ENCODE measurements around the gene PRRX2. TPM values are rescaled to one million over a fixed set of nuclear protein-coding genes. Genes with fewer than 3 reads are reported as not detected.

The PRRX2 gene
- total RNA-seq, 1 donor from 2014 or later: not detected

- ChIA-PET CTCF (no interaction called here), POLR2A (no interaction called here)
- H3K36me3 Mint-ChIP-seq (ENCODE audit: low read depth): no peaks in the 10 kb centered on the region
- DNase-seq: no peak
- no peak for ATAC-seq (ENCODE audit: low read depth)
- no peaks in the 10 kb centered on the region for H3K9me3 Mint-ChIP-seq
- H3K4me1 Mint-ChIP-seq: no peaks in the 10 kb centered on the region
- TF ChIP-seq, protein P1, sequence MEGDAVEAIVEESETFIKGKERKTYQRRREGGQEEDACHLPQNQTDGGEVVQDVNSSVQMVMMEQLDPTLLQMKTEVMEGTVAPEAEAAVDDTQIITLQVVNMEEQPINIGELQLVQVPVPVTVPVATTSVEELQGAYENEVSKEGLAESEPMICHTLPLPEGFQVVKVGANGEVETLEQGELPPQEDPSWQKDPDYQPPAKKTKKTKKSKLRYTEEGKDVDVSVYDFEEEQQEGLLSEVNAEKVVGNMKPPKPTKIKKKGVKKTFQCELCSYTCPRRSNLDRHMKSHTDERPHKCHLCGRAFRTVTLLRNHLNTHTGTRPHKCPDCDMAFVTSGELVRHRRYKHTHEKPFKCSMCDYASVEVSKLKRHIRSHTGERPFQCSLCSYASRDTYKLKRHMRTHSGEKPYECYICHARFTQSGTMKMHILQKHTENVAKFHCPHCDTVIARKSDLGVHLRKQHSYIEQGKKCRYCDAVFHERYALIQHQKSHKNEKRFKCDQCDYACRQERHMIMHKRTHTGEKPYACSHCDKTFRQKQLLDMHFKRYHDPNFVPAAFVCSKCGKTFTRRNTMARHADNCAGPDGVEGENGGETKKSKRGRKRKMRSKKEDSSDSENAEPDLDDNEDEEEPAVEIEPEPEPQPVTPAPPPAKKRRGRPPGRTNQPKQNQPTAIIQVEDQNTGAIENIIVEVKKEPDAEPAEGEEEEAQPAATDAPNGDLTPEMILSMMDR (IDR thresholded peaks at IDR 0.05): no peak
- H3K27ac Mint-ChIP-seq: no peak overlapping the region
- intact Hi-C loops (cut with micrococcal nuclease): no loop called here
- H3K27me3 Mint-ChIP-seq: peaks cover 13% of the 10 kb centered on the region
- H3K4me3 Mint-ChIP-seq: no peak overlapping the region
Observed at GRCh38 chr9:129676287-129676686, 10.8 kb downstream of the PRRX2 start.

DNA sequence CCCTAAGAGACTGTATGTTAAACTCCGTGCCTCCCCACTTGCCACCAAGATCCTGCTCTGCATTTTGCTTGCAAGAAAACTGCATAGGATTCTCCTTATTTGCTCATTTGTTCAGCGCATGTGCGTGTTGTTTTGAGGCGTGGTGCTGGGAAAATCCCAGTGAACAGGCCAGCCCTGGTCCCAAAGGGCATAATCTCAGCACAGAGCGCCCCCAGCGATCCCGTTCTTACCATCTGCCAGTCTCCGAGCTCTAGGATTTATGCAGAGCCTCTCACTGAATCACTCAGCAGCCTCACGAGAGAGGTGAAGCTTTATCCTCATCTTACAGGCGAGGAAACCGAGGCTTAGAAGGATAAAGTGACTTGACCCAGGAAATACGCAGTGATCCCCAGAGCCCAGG is 11.5 kb downstream of the PRRX2 start:
- Mint-ChIP-seq H3K27ac (no peak overlapping the region), H3K4me1 (no peaks in the 10 kb centered on the region), H3K9me3 (no peaks in the 10 kb centered on the region), H3K27me3 (peaks cover 13% of the 10 kb centered on the region), H3K36me3 (ENCODE audit: low read depth) (no peaks in the 10 kb centered on the region), H3K4me3 (no peak overlapping the region)
- ATAC-seq (ENCODE audit: low read depth) (no peak), DNase-seq (no peak)
- ChIA-PET CTCF (no interaction called here), POLR2A (no interaction called here)
- TF ChIP-seq, protein P1 (IDR thresholded peaks at IDR 0.05): no peak
- intact Hi-C loops (cut with micrococcal nuclease): no loop called here

- Mint-ChIP-seq H3K36me3 (ENCODE audit: low read depth) (no peaks in the 10 kb centered on the region), H3K27ac (no peak overlapping the region), H3K4me3 (no peak overlapping the region), H3K27me3 (peaks cover 13% of the 10 kb centered on the region), H3K4me1 (no peaks in the 10 kb centered on the region), H3K9me3 (no peaks in the 10 kb centered on the region)
- DNase-seq (no peak), ATAC-seq (ENCODE audit: low read depth) (no peak)
- POLR2A ChIA-PET: no interaction called here
- intact Hi-C loops (cut with micrococcal nuclease): no loop called here
- CTCF ChIA-PET: no interaction called here
- TF ChIP-seq, protein P1 (IDR thresholded peaks at IDR 0.05): no peak
Observed at GRCh38 chr9:129677456-129677855, 12.0 kb downstream of the PRRX2 start.

- intact Hi-C loops (cut with micrococcal nuclease): no loop called here
- ChIA-PET CTCF (no interaction called here), POLR2A (no interaction called here)
- no peak overlapping the region for H3K4me3 Mint-ChIP-seq
- TF ChIP-seq, protein P1 (IDR thresholded peaks at IDR 0.05): no peak
- no peaks in the 10 kb centered on the region for H3K4me1 Mint-ChIP-seq
- H3K27ac Mint-ChIP-seq: no peak overlapping the region
- H3K36me3 Mint-ChIP-seq (ENCODE audit: low read depth): no peaks in the 10 kb centered on the region
- no peak for DNase-seq
- no peak for ATAC-seq (ENCODE audit: low read depth)
- H3K27me3 Mint-ChIP-seq: peaks cover 11% of the 10 kb centered on the region
- no peaks in the 10 kb centered on the region for H3K9me3 Mint-ChIP-seq
Observed at GRCh38 chr9:129678844-129679243, 13.4 kb downstream of the PRRX2 start.

DNA sequence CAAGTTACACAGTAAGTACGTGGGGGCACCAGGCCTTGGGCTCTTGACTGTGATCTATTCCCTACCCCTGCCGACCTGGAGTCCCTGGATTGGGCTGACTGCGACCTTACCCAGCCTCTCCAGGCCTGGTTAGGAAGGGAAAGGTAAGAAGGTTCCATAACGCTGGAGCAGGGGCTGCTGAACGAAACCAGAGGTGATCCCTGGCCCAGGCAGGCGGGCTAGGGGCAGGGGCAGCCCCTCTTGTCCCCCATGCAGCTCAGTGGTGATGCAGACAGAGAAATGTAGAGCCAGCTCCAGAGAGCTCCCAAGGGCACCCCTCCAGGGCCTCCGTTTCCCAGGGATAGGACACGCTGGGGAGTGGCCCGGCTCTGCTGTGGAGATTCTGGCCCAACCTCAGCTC is 14.1 kb downstream of the PRRX2 start:
- H3K27ac Mint-ChIP-seq: no peak overlapping the region
- no peaks in the 10 kb centered on the region for H3K9me3 Mint-ChIP-seq
- ChIA-PET CTCF (no interaction called here), POLR2A (no interaction called here)
- ATAC-seq (ENCODE audit: low read depth) (no peak), DNase-seq (no peak)
- peaks cover 11% of the 10 kb centered on the region for H3K27me3 Mint-ChIP-seq
- TF ChIP-seq, protein P1 (IDR thresholded peaks at IDR 0.05): no peak
- no peaks in the 10 kb centered on the region for H3K4me1 Mint-ChIP-seq
- intact Hi-C loops (cut with micrococcal nuclease): no loop called here
- H3K4me3 Mint-ChIP-seq: no peak overlapping the region
- H3K36me3 Mint-ChIP-seq (ENCODE audit: low read depth): no peaks in the 10 kb centered on the region
